ENCODE measurements around the gene PPIC. TPM values are rescaled to one million over a fixed set of nuclear protein-coding genes. Genes with fewer than 3 reads are reported as not detected.

PPIC gene
- 45.8 TPM for total RNA-seq (2021; ENCODE audit: unreplicated experiment)
- polyA plus RNA-seq (2012; ENCODE audit: insufficient read length), result 48.4 TPM
- percentile 66 among the genes with signal in this experiment for Bru-seq, nascent RNA
- percentile 75 among the genes with signal in this experiment for BruChase-seq, experiment 1, labeled RNA remaining after a 2-hour chase
- percentile 74 among the genes with signal in this experiment for BruChase-seq, experiment 2, labeled RNA remaining after a 6-hour chase
- long read RNA-seq, transcript PPIC-201 (5 exons, 1,380 nt), result major isoform, 96 of 122 reads
- long read RNA-seq, partial matches to known transcripts, result 22 of 122 reads
- long read RNA-seq, other reads (novel, unspliced or antisense), result 4 of 122 reads

GRCh38 chr5:123036391-123037103, at the start of gene PPIC:
TSS of gene PPIC (minus strand) at chr5:123036725. CDS start at chr5:123036625, 100 bp downstream.
- H3K4me3 ChIP-seq (ENCODE audit: low read depth in 2 of 2, low read length in 2 of 2), result peak within 1 kb of the TSS; percentile 80 to 81
- peaks cover 11% of the 10 kb centered on the region for H3K4me1 ChIP-seq (ENCODE audit: control insufficient read depth, insufficient read depth, low read length)
- POLR2A ChIA-PET, result no interaction called here
- peak; percentile 64 for DNase-seq (ENCODE audit: low read depth, low spot score)
- H3K9me3 ChIP-seq (ENCODE audit: control insufficient read depth, insufficient read depth, low read depth, low read length), result no peaks in the 10 kb centered on the region
- in situ Hi-C loops (cut with HindIII; ENCODE audit: low pct_unique_long_range_greater_than_20kb, low sequenced_read_pairs), result no loop called here
- H3K27ac ChIP-seq (ENCODE audit: low read length), result peak within 1 kb of the TSS; percentile 95
- H3K27me3 ChIP-seq (ENCODE audit: control insufficient read depth, insufficient read depth, low read length), result no peaks in the 10 kb centered on the region
- BruUV-seq (replicated peaks), result no TSS peak
- CTCF ChIA-PET, result interaction anchor here (0.7 kb wide), 1 partner anchor 90 kb away, joined by 3 read pairs; no protein-coding TSS in a partner anchor
- intact Hi-C loops (cut with micrococcal nuclease; ENCODE audit: unreplicated experiment), result loop anchor here (2.0 to 10.0 kb wide), 2 partner anchors 54 to 308 kb away; no protein-coding TSS in a partner anchor
- no peaks in the 10 kb centered on the region; the same call in 1 of the 2 replicates for H3K36me3 ChIP-seq (ENCODE audit: control insufficient read depth, insufficient read depth, low read length)
- no peak for TF ChIP-seq CTCF (IDR thresholded peaks at IDR 0.05)
- peak; percentile 79; the same call in 1 of the 2 replicates for TF ChIP-seq POLR2AphosphoS5 (IDR thresholded peaks at IDR 0.05; ENCODE audit: low read depth, low read length)
- TF ChIP-seq SIN3A (IDR thresholded peaks at IDR 0.05; ENCODE audit: borderline replicate concordance, insufficient read depth, low read depth, low read length), result 0 out of 2 replicates have a peak, but pooled peaks have one; percentile 90
- ATAC-seq, result peak; percentile 95

DNA sequence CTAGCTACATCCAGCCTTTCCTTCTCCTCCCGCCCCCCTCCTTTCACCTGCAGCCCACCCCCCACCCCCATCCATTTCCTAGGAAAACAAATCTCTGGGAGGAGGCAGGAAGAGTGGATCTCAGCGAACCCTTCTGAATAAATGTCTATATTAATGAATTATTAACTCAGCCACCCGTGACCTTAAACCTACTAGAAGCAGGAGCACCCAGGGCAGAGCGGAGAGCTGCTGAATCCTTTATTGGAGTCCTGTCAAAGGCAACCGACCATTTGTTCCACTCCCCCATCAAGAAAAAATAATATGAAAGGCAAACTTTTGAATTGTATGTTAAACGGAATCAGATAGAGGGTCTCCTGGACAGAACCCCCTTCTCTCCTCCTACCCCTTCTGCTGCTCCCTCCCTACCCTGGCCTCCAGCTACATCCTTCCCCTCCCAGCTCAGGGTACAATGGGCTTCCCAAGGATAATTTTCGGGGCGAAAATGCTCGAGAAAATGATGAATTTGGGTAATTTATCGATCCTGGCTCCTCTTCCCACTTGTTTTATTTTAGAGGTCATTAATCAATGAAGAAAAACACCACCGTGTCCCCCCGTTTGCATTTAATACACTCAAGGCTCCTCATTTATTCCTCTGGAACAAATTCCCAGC, 49.2 kb upstream of the PPIC start:
- intact Hi-C loops (cut with micrococcal nuclease; ENCODE audit: unreplicated experiment), result no loop called here
- Histone ChIP-seq H3K4me1 (ENCODE audit: control insufficient read depth, insufficient read depth, low read length) (no peaks in the 10 kb centered on the region; the same call in 1 of the 2 replicates), H3K4me3 (ENCODE audit: low read depth in 2 of 2, low read length in 2 of 2) (no peak overlapping the region), H3K36me3 (ENCODE audit: control insufficient read depth, insufficient read depth, low read length) (no peaks in the 10 kb centered on the region), H3K27ac (ENCODE audit: low read length) (no peak overlapping the region), H3K9me3 (ENCODE audit: control insufficient read depth, insufficient read depth, low read depth, low read length) (no peaks in the 10 kb centered on the region), H3K27me3 (ENCODE audit: control insufficient read depth, insufficient read depth, low read length) (peaks cover 40% of the 10 kb centered on the region)
- ChIA-PET POLR2A (no interaction called here), CTCF (no interaction called here)
- in situ Hi-C loops (cut with HindIII; ENCODE audit: low pct_unique_long_range_greater_than_20kb, low sequenced_read_pairs), result no loop called here
- no peak for DNase-seq (ENCODE audit: low read depth, low spot score)
- BruUV-seq (replicated peaks), result no TSS peak
- TF ChIP-seq POLR2AphosphoS5 (IDR thresholded peaks at IDR 0.05; ENCODE audit: low read depth, low read length), result no peak
- no peak for TF ChIP-seq SIN3A (IDR thresholded peaks at IDR 0.05; ENCODE audit: borderline replicate concordance, insufficient read depth, low read depth, low read length)
- no peak for TF ChIP-seq CTCF (IDR thresholded peaks at IDR 0.05)
- TF ChIP-seq TCF7L2 (IDR thresholded peaks at IDR 0.05; ENCODE audit: low read depth, low read length), result no peak
- no peak for TF ChIP-seq REST (IDR thresholded peaks at IDR 0.05; ENCODE audit: insufficient read depth in 1 of 2, low read depth in 2 of 2, low read length in 1 of 2)
- no peak for ATAC-seq

All from Panc1 (cell line).